ENCODE measurements around the gene SNED1. TPM values are rescaled to one million over a fixed set of nuclear protein-coding genes. Genes with fewer than 3 reads are reported as not detected.

Gene SNED1
- polyA plus RNA-seq, 1 donor (not counting 4 experiments of a cell fraction or from before 2014, with no cell fraction given): 0.12 TPM

DNA sequence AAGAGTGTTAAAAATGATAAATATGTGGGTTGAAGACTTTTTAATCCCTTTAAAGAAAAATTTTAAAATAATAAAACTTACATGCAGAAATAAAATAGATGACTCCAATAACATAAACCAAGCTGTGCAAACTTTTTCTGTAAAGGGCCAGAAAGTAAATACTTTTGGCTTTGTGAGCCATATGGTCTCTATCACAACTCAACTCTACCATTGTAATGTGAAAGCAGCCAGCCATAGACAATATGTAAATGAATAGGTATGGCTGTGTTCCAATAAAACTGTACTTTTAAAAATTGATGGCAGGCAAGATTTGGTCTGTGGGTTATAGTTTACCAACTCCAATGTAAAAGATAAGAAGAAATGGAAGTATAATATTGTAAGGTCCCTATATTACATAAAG is 45.2 kb downstream of the SNED1 start:
- no peak overlapping the region for H3K27ac ChIP-seq (ENCODE audit: control insufficient read depth, insufficient read depth, low read length)
- H3K9ac ChIP-seq (ENCODE audit: control insufficient read depth, extremely low read depth, insufficient read depth, low read length): no peak overlapping the region
- H3K4me1 ChIP-seq (ENCODE audit: control insufficient read depth, extremely low read depth, insufficient read depth, low read length): no peaks in the 10 kb centered on the region
- H3K4me2 ChIP-seq (ENCODE audit: control insufficient read depth, extremely low read depth, insufficient read depth, low read depth, low read length): no peak overlapping the region
- H3K27me3 ChIP-seq (ENCODE audit: control insufficient read depth, extremely low read depth, insufficient read depth, low read length): peaks cover 6% of the 10 kb centered on the region
- H3K36me3 ChIP-seq (ENCODE audit: control insufficient read depth in 2 of 2, extremely low read depth in 1 of 2, insufficient read depth in 2 of 2, low read length in 2 of 2): no peaks in the 10 kb centered on the region
- no peaks in the 10 kb centered on the region for H3K9me3 ChIP-seq (ENCODE audit: control insufficient read depth, low read depth, low read length)
- H3K9me1 ChIP-seq (ENCODE audit: control insufficient read depth, extremely low read depth, insufficient read depth, low read length): no peaks in the 10 kb centered on the region
- no peaks in the 10 kb centered on the region for H3K79me2 ChIP-seq (ENCODE audit: control insufficient read depth, insufficient read depth, low read length)
- TF ChIP-seq, protein P1, sequence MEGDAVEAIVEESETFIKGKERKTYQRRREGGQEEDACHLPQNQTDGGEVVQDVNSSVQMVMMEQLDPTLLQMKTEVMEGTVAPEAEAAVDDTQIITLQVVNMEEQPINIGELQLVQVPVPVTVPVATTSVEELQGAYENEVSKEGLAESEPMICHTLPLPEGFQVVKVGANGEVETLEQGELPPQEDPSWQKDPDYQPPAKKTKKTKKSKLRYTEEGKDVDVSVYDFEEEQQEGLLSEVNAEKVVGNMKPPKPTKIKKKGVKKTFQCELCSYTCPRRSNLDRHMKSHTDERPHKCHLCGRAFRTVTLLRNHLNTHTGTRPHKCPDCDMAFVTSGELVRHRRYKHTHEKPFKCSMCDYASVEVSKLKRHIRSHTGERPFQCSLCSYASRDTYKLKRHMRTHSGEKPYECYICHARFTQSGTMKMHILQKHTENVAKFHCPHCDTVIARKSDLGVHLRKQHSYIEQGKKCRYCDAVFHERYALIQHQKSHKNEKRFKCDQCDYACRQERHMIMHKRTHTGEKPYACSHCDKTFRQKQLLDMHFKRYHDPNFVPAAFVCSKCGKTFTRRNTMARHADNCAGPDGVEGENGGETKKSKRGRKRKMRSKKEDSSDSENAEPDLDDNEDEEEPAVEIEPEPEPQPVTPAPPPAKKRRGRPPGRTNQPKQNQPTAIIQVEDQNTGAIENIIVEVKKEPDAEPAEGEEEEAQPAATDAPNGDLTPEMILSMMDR (optimal IDR thresholded peaks at IDR 0.05 in 1 of 3, IDR thresholded peaks at IDR 0.05 in 1 of 3, conservative IDR thresholded peaks at IDR 0.05 in 1 of 3; ENCODE audit: extremely low read depth in 1 of 3, insufficient read depth in 2 of 3, low read length in 3 of 3): no peak
- no peak for TF ChIP-seq EZH2 (IDR thresholded peaks at IDR 0.05; ENCODE audit: low read length)
- peaks cover 3% of the 10 kb centered on the region for H4K20me1 ChIP-seq (ENCODE audit: control insufficient read depth, extremely low read depth, insufficient read depth, low read length)
- no peak overlapping the region for H3K4me3 ChIP-seq (ENCODE audit: control insufficient read depth in 2 of 3, extremely low read depth in 1 of 3, insufficient read depth in 2 of 3, low read depth in 1 of 3, low read length in 3 of 3)
- dilution Hi-C loops (cut with MboI; ENCODE audit: extremely low pct_ligation_motif_present, low sequenced_read_pairs): no loop called here
- FAIRE-seq: no peak
- H2AFZ ChIP-seq (ENCODE audit: control insufficient read depth, low read length): no peak overlapping the region
- DNase-seq (ENCODE audit: low read depth, low spot score): no peak

GRCh38 chr2:241047253-241048010 is 49.0 kb downstream of the SNED1 start:
- no peaks in the 10 kb centered on the region for H3K9me1 ChIP-seq (ENCODE audit: control insufficient read depth, extremely low read depth, insufficient read depth, low read length)
- dilution Hi-C loops (cut with MboI; ENCODE audit: extremely low pct_ligation_motif_present, low sequenced_read_pairs): no loop called here
- DNase-seq (ENCODE audit: low read depth, low spot score) (no peak), FAIRE-seq (no peak)
- H3K4me1 ChIP-seq (ENCODE audit: control insufficient read depth, extremely low read depth, insufficient read depth, low read length): no peaks in the 10 kb centered on the region
- H2AFZ ChIP-seq (ENCODE audit: control insufficient read depth, low read length): no peak overlapping the region
- H3K9ac ChIP-seq (ENCODE audit: control insufficient read depth, extremely low read depth, insufficient read depth, low read length): no peak overlapping the region
- no peaks in the 10 kb centered on the region for H3K27me3 ChIP-seq (ENCODE audit: control insufficient read depth, extremely low read depth, insufficient read depth, low read length)
- no peaks in the 10 kb centered on the region for H3K36me3 ChIP-seq (ENCODE audit: control insufficient read depth in 2 of 2, extremely low read depth in 1 of 2, insufficient read depth in 2 of 2, low read length in 2 of 2)
- TF ChIP-seq EZH2 (IDR thresholded peaks at IDR 0.05; ENCODE audit: low read length): no peak
- TF ChIP-seq, protein P1 (optimal IDR thresholded peaks at IDR 0.05 in 1 of 3, IDR thresholded peaks at IDR 0.05 in 1 of 3, conservative IDR thresholded peaks at IDR 0.05 in 1 of 3; ENCODE audit: extremely low read depth in 1 of 3, insufficient read depth in 2 of 3, low read length in 3 of 3): no peak
- no peak overlapping the region for H3K27ac ChIP-seq (ENCODE audit: control insufficient read depth, insufficient read depth, low read length)
- H3K9me3 ChIP-seq (ENCODE audit: control insufficient read depth, low read depth, low read length): no peaks in the 10 kb centered on the region
- H3K79me2 ChIP-seq (ENCODE audit: control insufficient read depth, insufficient read depth, low read length): no peaks in the 10 kb centered on the region
- H3K4me2 ChIP-seq (ENCODE audit: control insufficient read depth, extremely low read depth, insufficient read depth, low read depth, low read length): no peak overlapping the region
- peaks cover 3% of the 10 kb centered on the region for H4K20me1 ChIP-seq (ENCODE audit: control insufficient read depth, extremely low read depth, insufficient read depth, low read length)
- no peak overlapping the region for H3K4me3 ChIP-seq (ENCODE audit: control insufficient read depth in 2 of 3, extremely low read depth in 1 of 3, insufficient read depth in 2 of 3, low read depth in 1 of 3, low read length in 3 of 3)
